HG03432 (cell line): Measurements from ENCODE around the gene KRR1.

Experiments
- ATAC-seq: cut with Tn5 transposase; IDR thresholded peaks from one replicate; pipeline ENCODE4 v1.9.1; 2021; ENCODE audit warnings: mild to moderate bottlenecking, moderate library complexity; ENCODE audit not compliant: unreplicated experiment

The KRR1 gene

GRCh38 chr12:75511116-75512048 lies at the start of gene KRR1:
Gene KRR1 (minus strand): TSS chr12:75511609. CDS start chr12:75511597, 12 bp downstream.
- ATAC-seq: peak; percentile 97

- ATAC-seq: no peak
These were observed 48.8 kb upstream of the KRR1 start for GRCh38 chr12:75560167-75560566.

- ATAC-seq: no peak
These were observed 46.9 kb upstream of the KRR1 start for GRCh38 chr12:75558287-75558686.

GRCh38 chr12:75556311-75556899 lies 45.0 kb upstream of the KRR1 start:
- no peak for ATAC-seq

GRCh38 chr12:75554556-75554880 lies 43.1 kb upstream of the KRR1 start:
- ATAC-seq: no peak

GRCh38 chr12:75553836-75554555 lies 42.6 kb upstream of the KRR1 start:
- ATAC-seq: no peak

- ATAC-seq: no peak
These were observed 42.0 kb upstream of the KRR1 start for GRCh38 chr12:75553398-75553797.

- no peak for ATAC-seq
These were observed 40.1 kb upstream of the KRR1 start for GRCh38 chr12:75551477-75551876.

- ATAC-seq: no peak
These were observed 39.2 kb upstream of the KRR1 start for GRCh38 chr12:75550401-75551240.

- no peak for ATAC-seq
These were observed 38.6 kb upstream of the KRR1 start for GRCh38 chr12:75549989-75550388.

GRCh38 chr12:75548879-75549278 lies 37.5 kb upstream of the KRR1 start:
- ATAC-seq: no peak

GRCh38 chr12:75545636-75546035 lies 34.2 kb upstream of the KRR1 start:
- no peak for ATAC-seq

- ATAC-seq: no peak
These were observed 32.1 kb upstream of the KRR1 start for GRCh38 chr12:75543529-75543928.

- no peak for ATAC-seq
These were observed 31.5 kb upstream of the KRR1 start for GRCh38 chr12:75542942-75543341.

- ATAC-seq: no peak
These were observed 28.5 kb upstream of the KRR1 start for GRCh38 chr12:75539889-75540288.

- no peak for ATAC-seq
These were observed 21.8 kb upstream of the KRR1 start for GRCh38 chr12:75533239-75533638.

GRCh38 chr12:75529826-75530225 lies 18.4 kb upstream of the KRR1 start:
- ATAC-seq: no peak

GRCh38 chr12:75529316-75529715 lies 17.9 kb upstream of the KRR1 start:
- ATAC-seq: no peak

- ATAC-seq: no peak
These were observed 17.3 kb upstream of the KRR1 start for GRCh38 chr12:75528692-75529091.

GRCh38 chr12:75528272-75528671 lies 16.9 kb upstream of the KRR1 start:
- no peak for ATAC-seq
